ENCODE measurements around the gene IRAK3.

Gene IRAK3

GRCh38 chr12:66255737-66256136, 66.7 kb downstream of the IRAK3 start:
- TF ChIP-seq TCF4 (CRISPR knock-in tag; IDR thresholded peaks at IDR 0.05; ENCODE audit: borderline replicate concordance), result no peak
- TF ChIP-seq, protein P1, sequence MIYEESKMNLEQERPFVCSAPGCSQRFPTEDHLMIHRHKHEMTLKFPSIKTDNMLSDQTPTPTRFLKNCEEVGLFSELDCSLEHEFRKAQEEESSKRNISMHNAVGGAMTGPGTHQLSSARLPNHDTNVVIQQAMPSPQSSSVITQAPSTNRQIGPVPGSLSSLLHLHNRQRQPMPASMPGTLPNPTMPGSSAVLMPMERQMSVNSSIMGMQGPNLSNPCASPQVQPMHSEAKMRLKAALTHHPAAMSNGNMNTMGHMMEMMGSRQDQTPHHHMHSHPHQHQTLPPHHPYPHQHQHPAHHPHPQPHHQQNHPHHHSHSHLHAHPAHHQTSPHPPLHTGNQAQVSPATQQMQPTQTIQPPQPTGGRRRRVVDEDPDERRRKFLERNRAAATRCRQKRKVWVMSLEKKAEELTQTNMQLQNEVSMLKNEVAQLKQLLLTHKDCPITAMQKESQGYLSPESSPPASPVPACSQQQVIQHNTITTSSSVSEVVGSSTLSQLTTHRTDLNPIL (CRISPR knock-in tag; IDR thresholded peaks at IDR 0.05; ENCODE audit: low read depth), result no peak
- TF ChIP-seq ESRRG (CRISPR knock-in tag; IDR thresholded peaks at IDR 0.05), result no peak
- TF ChIP-seq, protein P2, sequence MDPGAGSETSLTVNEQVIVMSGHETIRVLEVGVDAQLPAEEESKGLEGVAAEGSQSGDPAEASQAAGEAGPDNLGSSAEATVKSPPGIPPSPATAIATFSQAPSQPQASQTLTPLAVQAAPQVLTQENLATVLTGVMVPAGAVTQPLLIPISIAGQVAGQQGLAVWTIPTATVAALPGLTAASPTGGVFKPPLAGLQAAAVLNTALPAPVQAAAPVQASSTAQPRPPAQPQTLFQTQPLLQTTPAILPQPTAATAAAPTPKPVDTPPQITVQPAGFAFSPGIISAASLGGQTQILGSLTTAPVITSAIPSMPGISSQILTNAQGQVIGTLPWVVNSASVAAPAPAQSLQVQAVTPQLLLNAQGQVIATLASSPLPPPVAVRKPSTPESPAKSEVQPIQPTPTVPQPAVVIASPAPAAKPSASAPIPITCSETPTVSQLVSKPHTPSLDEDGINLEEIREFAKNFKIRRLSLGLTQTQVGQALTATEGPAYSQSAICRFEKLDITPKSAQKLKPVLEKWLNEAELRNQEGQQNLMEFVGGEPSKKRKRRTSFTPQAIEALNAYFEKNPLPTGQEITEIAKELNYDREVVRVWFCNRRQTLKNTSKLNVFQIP (CRISPR knock-in tag; IDR thresholded peaks at IDR 0.05; ENCODE audit: borderline replicate concordance, low read depth), result no peak
- no peak for TF ChIP-seq ZFP30 (CRISPR knock-in tag; IDR thresholded peaks at IDR 0.05)
- no peak for TF ChIP-seq BACH2 (CRISPR knock-in tag; IDR thresholded peaks at IDR 0.05; ENCODE audit: borderline replicate concordance)
- no peak for TF ChIP-seq CSDC2 (CRISPR knock-in tag; IDR thresholded peaks at IDR 0.05)
- TF ChIP-seq ZC3H10 (CRISPR knock-in tag; IDR thresholded peaks at IDR 0.05), result no peak
- no peak for ATAC-seq

DNA sequence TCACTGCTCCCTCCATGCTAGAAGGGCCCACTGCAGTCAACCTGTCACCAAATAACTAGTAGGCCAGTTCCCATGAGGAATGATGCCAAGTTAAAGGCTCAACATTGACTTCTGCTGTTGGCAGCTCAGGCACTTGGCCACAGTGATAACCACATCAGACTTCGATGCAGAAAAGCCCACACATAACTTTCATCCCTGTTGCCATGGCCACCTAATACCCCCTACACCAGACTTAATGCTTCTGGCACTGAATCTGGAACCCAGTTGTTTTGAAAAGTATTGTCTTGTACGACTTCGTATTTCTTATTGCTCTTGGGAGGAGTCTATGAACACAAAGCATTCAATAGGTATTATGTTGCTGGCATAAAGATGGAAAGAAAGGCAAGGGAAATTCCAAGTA, 69.0 kb downstream of the IRAK3 start:
- TF ChIP-seq TCF4 (CRISPR knock-in tag; IDR thresholded peaks at IDR 0.05; ENCODE audit: borderline replicate concordance), result no peak
- TF ChIP-seq GLIS3 (CRISPR knock-in tag; IDR thresholded peaks at IDR 0.05), result no peak
- TF ChIP-seq PPARA (CRISPR knock-in tag; IDR thresholded peaks at IDR 0.05; ENCODE audit: borderline replicate concordance), result no peak
- TF ChIP-seq, protein P3, sequence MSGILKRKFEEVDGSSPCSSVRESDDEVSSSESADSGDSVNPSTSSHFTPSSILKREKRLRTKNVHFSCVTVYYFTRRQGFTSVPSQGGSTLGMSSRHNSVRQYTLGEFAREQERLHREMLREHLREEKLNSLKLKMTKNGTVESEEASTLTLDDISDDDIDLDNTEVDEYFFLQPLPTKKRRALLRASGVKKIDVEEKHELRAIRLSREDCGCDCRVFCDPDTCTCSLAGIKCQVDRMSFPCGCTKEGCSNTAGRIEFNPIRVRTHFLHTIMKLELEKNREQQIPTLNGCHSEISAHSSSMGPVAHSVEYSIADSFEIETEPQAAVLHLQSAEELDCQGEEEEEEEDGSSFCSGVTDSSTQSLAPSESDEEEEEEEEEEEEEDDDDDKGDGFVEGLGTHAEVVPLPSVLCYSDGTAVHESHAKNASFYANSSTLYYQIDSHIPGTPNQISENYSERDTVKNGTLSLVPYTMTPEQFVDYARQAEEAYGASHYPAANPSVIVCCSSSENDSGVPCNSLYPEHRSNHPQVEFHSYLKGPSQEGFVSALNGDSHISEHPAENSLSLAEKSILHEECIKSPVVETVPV (CRISPR knock-in tag; IDR thresholded peaks at IDR 0.05), result no peak
- no peak for TF ChIP-seq SNAI2 (CRISPR knock-in tag; IDR thresholded peaks at IDR 0.05)
- no peak for TF ChIP-seq RARB (CRISPR knock-in tag; IDR thresholded peaks at IDR 0.05)
- no peak for TF ChIP-seq ZNF565 (CRISPR knock-in tag; conservative IDR thresholded peaks at IDR 0.05; ENCODE audit: low read depth)
- TF ChIP-seq ZFP3 (CRISPR knock-in tag; IDR thresholded peaks at IDR 0.05), result no peak
- TF ChIP-seq ARNTL (CRISPR knock-in tag; IDR thresholded peaks at IDR 0.05; ENCODE audit: borderline replicate concordance, low read depth), result no peak
- TF ChIP-seq ZFP30 (CRISPR knock-in tag; IDR thresholded peaks at IDR 0.05), result no peak
- no peak for ATAC-seq

DNA sequence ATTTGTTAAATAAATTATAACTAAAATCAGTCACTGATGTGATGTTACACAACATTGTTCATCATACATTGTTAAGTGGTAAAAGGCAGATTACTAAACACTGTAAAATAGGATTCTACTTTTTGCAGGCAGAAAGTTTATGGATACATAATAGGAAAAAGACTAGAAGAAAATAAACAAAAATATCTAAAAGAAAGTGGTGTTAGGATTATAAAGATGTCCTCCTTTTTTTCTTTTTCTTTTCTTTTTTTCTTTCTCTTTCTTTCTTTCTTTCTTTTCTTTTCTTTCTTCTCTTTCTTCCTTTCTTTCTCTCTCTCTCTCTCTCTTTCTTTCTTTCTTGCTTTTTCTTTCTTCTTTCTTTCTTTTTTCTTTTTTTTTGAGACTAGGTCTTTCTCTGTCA, 73.7 kb downstream of the IRAK3 start:
- ATAC-seq, result no peak
- TF ChIP-seq ZFP30 (CRISPR knock-in tag; IDR thresholded peaks at IDR 0.05) (no peak), PPARA (CRISPR knock-in tag; IDR thresholded peaks at IDR 0.05; ENCODE audit: borderline replicate concordance) (no peak), RARB (CRISPR knock-in tag; IDR thresholded peaks at IDR 0.05) (no peak), ISL1 (CRISPR knock-in tag; IDR thresholded peaks at IDR 0.05) (no peak), OSR1 (CRISPR knock-in tag; IDR thresholded peaks at IDR 0.05) (no peak), ZNF565 (CRISPR knock-in tag; conservative IDR thresholded peaks at IDR 0.05; ENCODE audit: low read depth) (no peak), BACH2 (CRISPR knock-in tag; IDR thresholded peaks at IDR 0.05; ENCODE audit: borderline replicate concordance) (no peak), ZFP3 (CRISPR knock-in tag; IDR thresholded peaks at IDR 0.05) (no peak), TCF4 (CRISPR knock-in tag; IDR thresholded peaks at IDR 0.05; ENCODE audit: borderline replicate concordance) (no peak), TSHZ2 (CRISPR knock-in tag; IDR thresholded peaks at IDR 0.05) (no peak), PATZ1 (CRISPR knock-in tag; IDR thresholded peaks at IDR 0.05; ENCODE audit: borderline replicate concordance) (no peak)
- TF ChIP-seq, protein P1 (CRISPR knock-in tag; IDR thresholded peaks at IDR 0.05; ENCODE audit: low read depth), result no peak
- TF ChIP-seq, protein P2 (CRISPR knock-in tag; IDR thresholded peaks at IDR 0.05; ENCODE audit: borderline replicate concordance, low read depth), result no peak
- TF ChIP-seq, protein P3 (CRISPR knock-in tag; IDR thresholded peaks at IDR 0.05), result no peak
